Brain microvascular endothelial cell (primary cell): ENCODE measurements around the gene DES.

Experiments
- DNase-seq: peaks from one replicate; pipeline ENCODE4 v3.0.0-alpha.2; 2020
- H3K27ac ChIP-seq: fragments of 250-450 bp; sonication (Bioruptor Pico); 2 replicates; pipeline ENCODE4 v1.5.1; 2020; ENCODE audit warnings: mild to moderate bottlenecking, moderate library complexity
- H3K27me3 ChIP-seq: fragments of 250-450 bp; sonication (Bioruptor Pico); replicated peaks from 2 replicates; pipeline ENCODE4 v1.5.1; 2020; ENCODE audit warnings: mild to moderate bottlenecking
- H3K36me3 ChIP-seq: fragments of 250-450 bp; sonication (Bioruptor Pico); replicated peaks from 2 replicates; pipeline ENCODE4 v1.5.1; 2020; ENCODE audit warnings: mild to moderate bottlenecking
- H3K4me3 ChIP-seq: 2 replicates; pipeline ENCODE4 v1.5.1; 2011; ENCODE audit warnings: low read depth, mild to moderate bottlenecking, control low read depth, low read length, moderate library complexity
- CTCF ChIP-seq: IDR thresholded peaks from 2 replicates; pipeline ENCODE4 v1.5.1; 2011; ENCODE audit warnings: low read depth, mild to moderate bottlenecking, moderate library complexity, low read length, control low read depth, inconsistent platforms; ENCODE audit errors: missing control alignments
- in situ Hi-C: cut with HindIII; loops from 2 replicates; pipeline ENCODE4 v1.10.0; 2017; ENCODE audit warnings: low sequenced_read_pairs, low pct_ligation_motif_present

Gene DES

GRCh38 chr2:219474285-219475060 lies 56.3 kb downstream of the DES start:
- TF ChIP-seq CTCF, result no peak
- H3K4me3 ChIP-seq, result no peak overlapping the region
- no peak overlapping the region for H3K27ac ChIP-seq
- no peak for DNase-seq
- H3K36me3 ChIP-seq, result no peaks in the 10 kb centered on the region
- H3K27me3 ChIP-seq, result no peaks in the 10 kb centered on the region
- in situ Hi-C loops, result no loop called here

- Histone ChIP-seq H3K4me3 (no peak overlapping the region), H3K27me3 (no peaks in the 10 kb centered on the region), H3K27ac (no peak overlapping the region), H3K36me3 (no peaks in the 10 kb centered on the region)
- DNase-seq, result no peak
- in situ Hi-C loops, result no loop called here
- TF ChIP-seq CTCF, result no peak
Measured at GRCh38 chr2:219475278-219475677, 57.1 kb downstream of the DES start.

- DNase-seq, result peak; percentile 51
- Histone ChIP-seq H3K4me3 (no peak overlapping the region), H3K27ac (no peak overlapping the region), H3K27me3 (no peaks in the 10 kb centered on the region), H3K36me3 (no peaks in the 10 kb centered on the region)
- peak; percentile 98 for TF ChIP-seq CTCF
- in situ Hi-C loops, result no loop called here
Measured at GRCh38 chr2:219475697-219476651, 57.8 kb downstream of the DES start.
